GM18870 (cell line): ENCODE data around the gene PTPN22.

Experiments
- ATAC-seq: cut with Tn5 transposase; IDR thresholded peaks from one replicate; pipeline ENCODE4 v1.9.1; 2021; ENCODE audit warnings: moderate library complexity; ENCODE audit not compliant: unreplicated experiment

The PTPN22 gene

GRCh38 chr1:113871597-113872113 lies at the start of gene PTPN22:
Gene PTPN22, minus strand, starts transcription at chr1:113871712.
- peak; percentile 84 for ATAC-seq

GRCh38 chr1:113918243-113918642 lies 46.7 kb upstream of the PTPN22 start:
- ATAC-seq, result no peak

GRCh38 chr1:113917400-113918082 lies 46.0 kb upstream of the PTPN22 start:
- no peak for ATAC-seq

- no peak for ATAC-seq
These were observed 45.5 kb upstream of the PTPN22 start for GRCh38 chr1:113916974-113917373.

GRCh38 chr1:113913887-113914664 lies 42.6 kb upstream of the PTPN22 start:
- no peak for ATAC-seq

GRCh38 chr1:113913312-113913668 lies 41.8 kb upstream of the PTPN22 start:
- no peak for ATAC-seq

- no peak for ATAC-seq
These were observed 41.2 kb upstream of the PTPN22 start for GRCh38 chr1:113912594-113913311.

- peak; percentile 1 for ATAC-seq
These were observed 33.9 kb upstream of the PTPN22 start for GRCh38 chr1:113905435-113905861.

GRCh38 chr1:113904674-113905434 lies 33.3 kb upstream of the PTPN22 start, which contains the start of the genes AP4B1 and DCLRE1B:
Gene AP4B1, minus strand, starts transcription at chr1:113904799. Its CDS starts 82 bp downstream, at chr1:113904717.
Gene DCLRE1B, plus strand, starts transcription at chr1:113905326. Its CDS starts 261 bp downstream, at chr1:113905587.
- peak; percentile 87 for ATAC-seq

- ATAC-seq, result no peak
These were observed 32.8 kb upstream of the PTPN22 start for GRCh38 chr1:113904293-113904673.

GRCh38 chr1:113903501-113904292 lies 32.2 kb upstream of the PTPN22 start:
- ATAC-seq, result no peak

GRCh38 chr1:113901191-113901590 lies 29.7 kb upstream of the PTPN22 start:
- ATAC-seq, result no peak

GRCh38 chr1:113899111-113899510 lies 27.6 kb upstream of the PTPN22 start:
- no peak for ATAC-seq

- no peak for ATAC-seq
These were observed 26.8 kb upstream of the PTPN22 start for GRCh38 chr1:113898241-113898814.

- ATAC-seq, result no peak
These were observed 24.4 kb upstream of the PTPN22 start for GRCh38 chr1:113895961-113896360.

GRCh38 chr1:113895098-113895497 lies 23.6 kb upstream of the PTPN22 start:
- no peak for ATAC-seq

GRCh38 chr1:113893267-113893666 lies 21.8 kb upstream of the PTPN22 start:
- ATAC-seq, result no peak

- no peak for ATAC-seq
These were observed 20.2 kb upstream of the PTPN22 start for GRCh38 chr1:113891631-113892220.

GRCh38 chr1:113890816-113891215 lies 19.3 kb upstream of the PTPN22 start:
- ATAC-seq, result no peak
